GM19463 (cell line): ENCODE results near the gene CNKSR3.
A peak's percentile ranks its signal among the peaks of the same experiment; 100 is the strongest.

Experiments used
- ATAC-seq: cut with Tn5 transposase; IDR thresholded peaks from one replicate; pipeline ENCODE4 v1.9.1; 2021; ENCODE audit warnings: mild to moderate bottlenecking, moderate library complexity; ENCODE audit not compliant: unreplicated experiment

The CNKSR3 gene

DNA sequence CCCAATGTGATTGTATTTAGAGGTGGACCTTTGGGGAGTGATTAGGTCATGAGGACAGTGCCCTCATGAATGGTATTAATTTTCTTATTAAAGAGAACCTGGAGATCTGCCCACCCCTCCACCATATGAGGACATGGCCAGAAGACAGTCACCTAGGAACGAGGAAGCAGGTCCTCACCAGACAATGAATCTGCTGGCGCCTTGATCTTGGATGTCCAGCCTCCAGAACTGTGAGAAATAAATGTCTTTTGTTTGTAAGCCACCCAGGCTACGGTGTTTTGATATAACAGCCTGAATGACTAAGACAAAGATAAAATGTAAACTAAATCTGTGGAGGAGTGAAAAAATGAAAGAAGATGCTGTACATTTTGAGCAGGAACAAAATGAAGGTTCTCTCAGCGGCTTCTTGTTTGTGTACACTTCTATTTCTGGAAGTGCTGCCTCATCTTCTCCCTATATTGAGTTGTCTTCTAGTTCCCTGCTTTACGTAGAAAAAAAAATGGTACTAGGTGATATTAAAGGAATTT is 152.4 kb downstream of the CNKSR3 start:
- no peak for ATAC-seq

DNA sequence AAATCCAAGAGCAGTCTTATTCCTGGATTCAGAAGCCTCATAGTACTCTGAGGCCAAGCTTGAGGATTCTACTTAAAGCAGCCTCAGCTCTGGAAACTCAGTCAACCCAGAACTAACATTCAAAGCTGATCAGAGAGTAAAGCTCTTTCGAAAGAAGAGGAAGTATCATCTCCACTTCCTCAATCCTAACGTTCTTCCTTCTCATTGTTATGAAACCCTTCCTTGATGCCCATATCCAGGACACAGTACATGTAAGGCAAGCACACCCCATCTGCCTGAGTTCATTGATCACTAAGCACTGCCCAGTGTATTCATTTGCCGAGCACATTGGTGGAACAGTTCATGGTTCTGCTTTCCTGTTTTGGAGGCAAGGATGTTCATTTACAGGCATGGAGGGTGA is 153.8 kb downstream of the CNKSR3 start, which contains the start of gene IPCEF1:
Gene IPCEF1 (minus strand): TSS at position 114 of the 400 bp plus-strand sequence. CDS start 90,856 bp downstream, outside the sequence.
- peak; percentile 23 for ATAC-seq

DNA sequence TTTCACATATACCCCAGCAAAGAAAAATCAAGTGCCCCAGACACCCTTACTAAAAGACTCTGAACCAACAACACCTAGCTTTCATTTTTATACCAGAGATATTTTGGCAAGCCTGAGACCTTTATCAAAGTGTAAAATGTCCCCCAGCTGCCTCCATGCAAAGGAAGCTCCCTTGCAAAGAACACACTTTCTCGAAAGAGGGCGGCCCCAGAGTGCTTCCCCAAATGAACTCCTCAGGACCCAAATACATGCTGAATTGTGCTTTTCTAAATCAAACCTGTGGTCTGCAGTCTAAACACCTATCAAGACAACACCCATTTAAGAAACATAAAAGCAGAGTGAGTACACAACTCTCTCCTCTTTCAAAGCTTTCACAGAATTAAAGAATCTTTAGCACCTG is 154.4 kb downstream of the CNKSR3 start:
- no peak for ATAC-seq

DNA sequence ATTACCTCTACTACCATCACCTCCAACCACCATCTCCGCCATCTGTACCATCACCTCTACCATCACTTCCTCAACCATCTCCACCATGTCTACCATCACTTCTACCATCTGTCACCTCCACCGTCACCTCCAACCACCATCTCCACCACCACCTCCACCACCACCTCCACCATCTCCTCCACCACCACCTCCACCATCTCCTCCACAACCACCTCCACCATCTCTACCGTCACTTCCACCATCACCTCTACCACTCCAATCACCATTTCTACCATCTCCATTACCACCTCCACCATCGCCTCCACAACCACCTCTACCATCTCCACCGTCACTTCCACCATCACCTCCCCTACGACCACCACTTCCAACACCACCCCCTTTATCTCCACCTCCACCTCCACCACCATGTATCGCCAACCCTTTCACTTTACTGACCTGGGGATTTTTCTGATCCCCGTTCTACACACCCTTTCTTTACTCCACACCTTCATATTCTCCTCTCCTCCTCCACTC is 156.2 kb downstream of the CNKSR3 start:
- no peak for ATAC-seq

DNA sequence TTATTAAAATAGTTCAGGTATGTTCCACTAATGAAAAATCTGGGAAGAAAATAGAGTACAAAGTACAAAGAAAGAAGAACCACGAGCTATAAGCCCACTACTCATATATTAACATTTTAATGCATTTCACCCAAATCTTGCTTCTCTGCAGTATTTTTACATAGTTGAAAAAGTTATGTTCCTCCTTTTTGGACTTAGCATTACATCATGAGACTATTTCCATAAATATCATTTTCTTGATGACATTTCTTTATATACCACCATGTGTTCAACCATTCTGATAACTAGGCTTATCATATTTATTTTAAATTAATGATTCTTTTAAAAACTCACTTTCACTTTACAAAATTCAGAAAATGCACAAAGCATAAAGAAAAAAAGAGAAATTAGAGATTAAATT is 156.9 kb downstream of the CNKSR3 start:
- no peak for ATAC-seq

DNA sequence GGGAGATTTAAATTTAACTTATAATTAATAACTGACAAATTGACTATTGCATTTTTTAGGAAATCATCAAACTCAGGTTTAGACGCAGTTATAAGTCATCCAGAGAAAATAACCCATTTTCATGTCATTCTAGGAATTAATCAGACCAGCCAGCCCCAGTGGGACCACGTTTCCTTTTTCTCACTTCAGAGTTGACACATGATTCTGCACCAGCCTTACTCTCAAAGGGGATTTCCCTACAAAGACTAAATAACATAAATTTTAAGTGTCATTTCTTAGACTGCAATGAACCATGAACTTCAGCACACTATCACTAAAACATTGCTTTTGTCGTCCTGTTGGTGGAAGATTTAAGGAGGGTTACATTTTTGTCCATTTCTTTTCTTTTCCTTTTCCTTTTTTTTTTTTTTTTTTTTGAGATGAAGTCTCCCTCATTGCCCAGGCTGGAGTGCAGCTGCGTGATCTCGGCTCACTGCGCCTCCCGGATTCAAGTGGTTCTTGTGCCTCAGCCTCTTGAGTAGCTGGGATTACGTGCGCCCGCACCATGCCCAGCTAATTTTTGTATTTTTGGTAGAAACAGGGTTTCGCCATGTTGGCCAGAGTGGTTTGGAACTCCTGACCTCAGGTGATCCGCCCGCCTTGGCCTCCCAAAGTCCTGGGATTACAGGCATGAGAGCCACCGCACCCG is 157.4 kb downstream of the CNKSR3 start:
- ATAC-seq, result peak; percentile 46

DNA sequence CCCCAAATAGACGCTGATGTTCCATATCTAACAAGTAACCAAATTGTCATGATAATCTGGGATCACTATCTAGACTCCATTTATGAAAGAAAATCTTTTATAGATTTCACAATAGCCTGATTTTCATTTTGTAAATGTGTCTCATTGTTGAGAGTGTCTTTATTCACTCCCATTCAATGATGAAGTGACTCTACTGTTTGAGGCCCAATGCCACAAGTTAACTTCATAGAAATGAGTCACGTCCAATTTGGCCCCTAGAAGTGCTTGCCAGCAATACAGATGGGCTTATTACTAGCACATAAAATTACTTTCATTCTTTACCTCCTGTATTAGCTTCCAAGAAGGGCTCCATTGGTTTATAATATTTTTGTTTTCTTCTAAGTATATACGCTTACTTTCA is 160.2 kb downstream of the CNKSR3 start:
- no peak for ATAC-seq

DNA sequence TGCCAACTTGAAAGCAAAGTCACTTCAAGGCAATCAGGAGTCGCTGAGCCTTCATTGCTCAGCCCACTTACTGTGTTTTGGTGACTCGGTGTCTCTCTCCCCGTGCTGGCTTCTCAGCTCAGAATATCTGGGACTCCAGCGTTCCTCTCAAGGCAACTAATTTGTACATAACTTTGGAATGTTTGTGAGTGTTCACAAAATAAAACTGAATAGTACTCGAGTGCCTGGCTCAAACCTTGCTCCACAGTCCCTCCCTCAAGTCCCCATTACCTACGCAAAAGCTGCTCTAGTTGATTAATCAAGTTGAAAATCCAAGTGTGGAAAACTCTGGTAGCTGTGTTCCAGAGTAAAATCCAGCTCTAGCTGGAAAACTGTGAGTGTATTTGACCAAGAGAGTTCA is 162.5 kb downstream of the CNKSR3 start:
- ATAC-seq, result no peak

DNA sequence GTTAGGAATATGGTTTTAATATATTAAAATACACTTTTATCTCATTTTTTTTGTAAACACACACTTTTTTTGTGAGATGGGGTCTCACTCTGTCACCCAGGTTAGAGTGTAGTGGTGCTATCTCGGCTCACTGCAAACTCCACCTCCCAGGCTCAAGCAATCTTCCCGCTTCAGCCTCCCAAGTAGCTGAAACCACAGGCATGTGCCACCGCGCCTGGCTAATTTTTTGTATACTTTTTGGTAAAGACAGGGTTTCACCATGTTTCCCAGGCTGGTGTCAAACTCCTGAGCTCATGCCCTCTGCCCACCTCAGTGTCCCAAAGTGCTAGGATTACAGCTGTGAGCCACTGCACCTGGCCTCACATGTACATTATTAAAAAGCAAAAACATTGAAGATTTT is 164.7 kb downstream of the CNKSR3 start:
- no peak for ATAC-seq

DNA sequence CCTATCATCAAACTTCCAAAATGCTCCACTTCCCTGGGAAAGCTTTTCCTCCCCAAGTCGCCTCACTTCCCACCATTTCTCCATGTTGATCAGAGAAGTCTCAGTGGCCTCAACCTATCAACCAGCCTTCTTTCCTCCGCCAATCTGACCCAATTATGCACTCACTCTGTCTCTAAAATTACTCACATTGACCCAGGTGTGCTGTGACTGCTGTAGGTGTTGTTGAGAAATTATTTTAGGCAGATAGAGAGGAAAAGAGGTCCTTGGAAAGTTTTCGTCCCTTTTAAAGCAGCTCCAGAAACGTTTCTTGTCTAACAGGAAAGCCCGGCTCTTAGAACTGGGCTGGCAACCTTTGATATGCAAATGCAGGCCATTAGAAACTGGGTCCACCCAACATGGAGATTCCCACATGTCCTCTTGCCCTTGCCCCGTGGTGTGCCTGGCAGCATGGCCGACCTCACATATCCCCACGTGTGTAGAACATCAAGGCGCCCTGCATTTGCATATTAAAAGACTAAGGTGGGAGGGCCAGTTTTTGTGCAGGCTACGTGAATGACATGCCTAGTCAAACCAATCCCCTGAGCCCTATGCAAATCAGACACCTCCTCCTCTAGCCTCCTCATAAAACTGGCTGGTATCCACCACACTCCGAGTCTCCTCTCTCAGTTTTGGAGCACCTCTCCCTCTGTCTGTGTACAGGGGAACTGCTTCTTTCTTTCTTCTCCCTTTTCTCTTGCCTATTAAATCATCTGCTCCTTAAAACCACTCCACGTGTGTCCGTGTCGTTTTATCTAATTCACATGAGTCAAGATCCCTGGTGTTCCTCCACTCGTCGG is 166.8 kb downstream of the CNKSR3 start:
- ATAC-seq, result no peak

DNA sequence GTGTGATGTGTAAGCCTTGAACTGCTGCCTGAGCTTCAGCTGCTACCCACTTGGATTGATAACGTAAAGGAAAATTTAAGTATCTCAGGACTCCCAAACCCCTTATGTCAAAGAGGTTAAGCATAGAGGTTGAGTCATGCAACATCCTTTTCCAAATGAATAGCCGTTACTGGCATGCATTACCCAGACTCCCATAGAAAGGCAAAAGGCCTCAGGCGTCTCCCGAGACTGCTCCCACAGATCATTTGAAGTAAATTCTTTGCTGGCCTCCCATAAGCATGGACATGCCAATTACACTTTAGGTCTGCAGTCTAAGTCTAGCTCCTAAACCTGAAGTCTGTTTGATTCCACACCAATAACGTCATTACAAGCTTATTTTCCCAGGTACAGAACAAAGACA is 168.6 kb downstream of the CNKSR3 start:
- no peak for ATAC-seq

DNA sequence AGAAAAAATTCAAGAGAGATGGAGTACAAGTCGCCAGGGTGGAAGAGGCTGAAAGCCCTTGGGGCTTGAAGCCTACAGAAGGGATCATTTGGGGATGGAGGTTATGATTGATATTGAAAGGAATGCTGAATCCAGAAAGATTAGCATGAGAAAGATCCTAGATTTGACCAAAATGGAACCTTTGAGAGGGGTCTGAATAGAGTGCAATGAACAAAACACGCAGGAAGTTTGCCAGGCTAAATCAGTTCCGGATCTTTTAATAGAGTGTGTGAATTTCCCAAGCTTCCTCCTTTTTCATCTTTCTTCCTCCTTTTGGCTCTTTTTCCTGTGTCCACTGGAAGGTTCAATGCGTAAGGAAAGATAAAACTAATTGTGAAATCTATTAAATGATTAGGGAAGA is 169.1 kb downstream of the CNKSR3 start:
- ATAC-seq, result no peak
